AG09319 (cell line): ENCODE data around the gene ZC3H12C.

ENCODE experiments used
- DNase-seq: peaks from one replicate; pipeline ENCODE4 v3.0.0-alpha.2; 2010; ENCODE audit warnings: low read depth; ENCODE audit errors: extremely low read depth
- CTCF ChIP-seq: IDR thresholded peaks from 2 replicates; pipeline ENCODE4 v1.5.1; 2011; ENCODE audit warnings: low read depth, mild to moderate bottlenecking, inconsistent platforms, low read length, moderate library complexity

The ZC3H12C gene

GRCh38 chr11:110077831-110078325 lies 15.3 kb upstream of the ZC3H12C start:
- no peak for DNase-seq
- no peak for TF ChIP-seq CTCF

DNA sequence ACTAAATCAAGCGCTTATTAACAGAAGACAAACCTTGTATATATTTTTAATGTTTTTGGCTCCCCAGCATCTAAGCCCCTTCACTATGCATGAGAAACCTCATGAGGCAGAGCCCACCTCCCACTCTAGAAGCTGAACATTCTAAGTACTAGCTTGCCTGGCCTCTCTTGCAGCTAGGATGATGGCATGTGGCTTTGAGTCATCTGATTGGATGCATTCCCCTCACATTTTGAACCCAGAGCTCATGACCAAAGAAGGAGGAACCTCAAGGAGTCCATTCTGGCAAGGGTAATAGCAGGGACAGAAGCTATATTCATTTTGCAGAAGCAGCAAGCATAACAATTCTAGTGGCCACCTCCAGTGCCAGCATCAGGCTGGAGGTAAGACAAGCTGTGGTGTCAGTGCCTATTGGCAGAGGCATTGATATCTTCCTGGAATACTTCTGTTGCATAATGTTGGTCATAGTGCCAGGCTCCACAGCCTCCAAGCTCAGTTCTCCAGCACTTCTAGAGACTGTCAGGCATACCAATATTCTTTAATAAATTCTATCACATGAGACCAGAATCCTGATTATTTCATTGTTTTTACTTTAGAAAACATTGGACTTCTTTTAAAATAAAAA lies 14.2 kb upstream of the ZC3H12C start:
- DNase-seq: no peak
- no peak for TF ChIP-seq CTCF

DNA sequence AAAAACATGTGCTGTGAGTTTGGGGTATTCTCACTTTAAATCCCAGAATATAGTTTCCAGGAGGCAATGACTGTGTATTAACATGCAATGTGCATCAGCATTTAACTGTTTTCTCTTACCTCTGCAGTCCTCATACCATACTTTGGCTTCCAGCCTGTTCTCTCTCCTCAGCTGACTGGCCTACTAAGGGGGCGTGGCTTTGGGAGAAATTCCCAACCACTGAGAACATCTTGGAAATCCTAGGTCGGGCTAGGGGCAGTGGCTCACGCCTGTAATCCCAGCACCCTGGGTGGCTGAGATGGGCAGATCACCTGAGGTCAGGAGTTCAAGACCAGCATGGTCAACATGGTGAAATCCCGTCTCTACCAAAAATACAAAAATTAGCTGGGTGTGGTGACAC lies 13.5 kb upstream of the ZC3H12C start:
- no peak for DNase-seq
- no peak for TF ChIP-seq CTCF

GRCh38 chr11:110081462-110082376 lies 11.5 kb upstream of the ZC3H12C start:
- no peak for DNase-seq
- no peak for TF ChIP-seq CTCF

- no peak for TF ChIP-seq CTCF
- no peak for DNase-seq
These were observed 10.3 kb upstream of the ZC3H12C start for GRCh38 chr11:110082899-110083298.

- no peak for TF ChIP-seq CTCF
- no peak for DNase-seq
These were observed 7.8 kb upstream of the ZC3H12C start for GRCh38 chr11:110085255-110085838.

DNA sequence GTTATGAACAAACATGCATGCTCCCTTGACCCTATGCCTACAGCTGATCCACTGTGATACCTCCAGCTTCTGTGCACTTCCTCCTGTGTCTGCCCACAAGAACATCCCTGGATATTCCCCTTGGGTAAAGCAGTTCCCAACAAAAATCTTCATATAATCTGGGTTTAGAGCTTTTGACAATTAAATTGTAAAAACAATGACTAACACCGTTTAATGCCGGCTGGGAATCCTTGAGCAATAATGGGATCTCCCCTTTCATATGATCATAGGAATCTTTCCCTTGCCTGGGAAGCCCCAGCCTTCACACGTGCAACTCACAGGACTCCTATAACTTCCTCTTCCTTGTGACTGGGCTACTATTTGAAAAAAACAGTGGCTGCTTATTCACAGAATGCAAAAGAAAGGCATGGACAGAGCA lies 6.3 kb upstream of the ZC3H12C start:
- no peak for DNase-seq

More for the DNA sequence above, 6.3 kb upstream of the ZC3H12C start:
- no peak for TF ChIP-seq CTCF
